HG02870 (cell line): ENCODE measurements around the gene LRP1B.

Source experiments
- ATAC-seq: cut with Tn5 transposase; IDR thresholded peaks from one replicate; pipeline ENCODE4 v1.9.1; 2021; ENCODE audit warnings: mild to moderate bottlenecking, moderate library complexity; ENCODE audit not compliant: unreplicated experiment

LRP1B gene

DNA sequence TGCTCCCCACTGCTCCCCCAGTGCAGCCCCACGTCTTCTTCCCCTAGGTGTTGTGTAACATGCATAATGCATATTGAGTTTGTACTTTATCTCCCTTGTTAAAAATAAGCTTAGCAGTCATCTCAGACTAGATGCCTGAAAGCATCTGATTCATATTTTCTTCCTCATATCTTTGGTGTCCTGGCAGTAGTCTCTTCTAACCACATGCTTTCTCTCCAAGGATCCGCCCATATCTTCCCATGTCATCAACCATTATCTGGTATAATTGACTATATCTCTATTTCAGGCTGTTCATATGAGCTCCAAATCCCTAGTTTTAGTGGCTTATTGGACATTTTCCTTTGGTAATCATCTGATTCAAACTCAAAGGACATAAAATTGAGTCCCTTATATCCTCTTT is 426.3 kb downstream of the LRP1B start:
- no peak for ATAC-seq

DNA sequence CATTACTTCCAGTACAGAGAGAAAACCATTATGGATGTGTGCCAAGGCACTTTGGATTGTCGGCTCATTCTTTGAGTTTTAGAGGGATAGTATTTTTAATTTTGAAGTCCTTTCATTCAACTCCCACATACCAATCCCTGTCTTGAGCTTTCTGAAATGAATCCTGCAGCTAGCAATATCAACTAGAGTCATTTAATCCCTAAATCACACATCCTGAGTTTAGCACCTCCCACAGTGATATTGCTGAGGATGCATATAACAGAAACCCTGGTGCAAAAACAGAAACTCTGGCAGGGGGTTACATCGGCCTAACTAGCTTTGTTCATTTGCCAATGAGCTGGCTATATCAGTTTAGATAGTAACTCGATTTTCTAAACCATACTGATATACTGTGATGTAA is 427.3 kb downstream of the LRP1B start:
- ATAC-seq, result no peak

DNA sequence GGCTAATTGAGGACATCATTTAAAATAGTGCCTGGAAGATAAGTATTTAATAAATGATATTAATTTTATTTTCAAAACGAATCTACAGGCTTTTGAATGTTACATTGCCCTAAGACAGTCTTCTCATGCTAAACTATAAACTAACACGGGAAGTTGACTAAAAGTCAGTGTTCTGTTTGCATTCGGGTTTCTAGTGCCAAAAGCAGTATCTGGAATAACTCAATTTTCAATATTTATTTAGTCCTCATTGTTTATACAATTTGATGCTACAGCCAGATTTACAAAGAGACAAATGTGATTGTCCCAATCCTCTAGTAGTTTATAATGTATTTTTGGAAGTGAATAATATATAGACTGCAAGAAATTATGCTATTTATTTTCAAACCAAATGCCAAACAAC is 429.2 kb downstream of the LRP1B start:
- no peak for ATAC-seq

DNA sequence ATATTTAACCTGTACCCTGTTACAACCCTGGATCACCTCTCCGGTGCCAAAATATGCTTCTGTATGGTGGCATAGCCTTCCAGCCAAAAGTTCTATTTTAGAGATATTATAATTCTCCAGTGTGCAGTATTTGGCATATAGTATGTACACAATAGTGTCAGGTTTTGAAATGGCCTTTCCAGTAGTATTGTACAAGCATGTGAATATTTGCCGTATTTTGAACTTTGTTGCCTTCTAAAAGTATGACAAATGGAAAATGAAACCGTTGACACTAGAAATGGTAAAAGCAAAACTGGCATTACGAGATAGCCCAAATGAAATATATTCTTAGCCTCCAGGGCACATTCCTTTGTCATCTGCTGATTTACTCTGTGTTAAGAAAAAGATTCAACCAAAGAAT is 431.2 kb downstream of the LRP1B start:
- no peak for ATAC-seq

DNA sequence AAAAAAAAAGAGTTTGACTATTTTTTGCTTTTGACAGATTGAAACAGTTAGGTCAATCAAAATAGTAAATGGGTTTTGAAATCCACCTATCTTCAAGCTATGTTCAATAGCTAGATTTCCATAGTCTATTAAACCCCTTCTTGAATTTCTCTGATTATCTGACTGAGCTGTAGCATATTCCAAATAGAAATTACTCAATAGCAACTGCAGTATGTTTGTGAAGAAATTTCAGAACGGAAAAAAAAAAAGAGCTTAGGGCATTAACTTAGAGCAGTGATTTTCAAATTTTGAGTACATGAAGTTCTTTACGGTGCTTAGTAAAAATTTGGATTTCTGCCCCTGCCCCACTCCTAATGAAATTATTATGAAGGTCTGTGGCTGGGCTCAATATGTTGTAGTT is 432.3 kb downstream of the LRP1B start:
- ATAC-seq, result no peak

DNA sequence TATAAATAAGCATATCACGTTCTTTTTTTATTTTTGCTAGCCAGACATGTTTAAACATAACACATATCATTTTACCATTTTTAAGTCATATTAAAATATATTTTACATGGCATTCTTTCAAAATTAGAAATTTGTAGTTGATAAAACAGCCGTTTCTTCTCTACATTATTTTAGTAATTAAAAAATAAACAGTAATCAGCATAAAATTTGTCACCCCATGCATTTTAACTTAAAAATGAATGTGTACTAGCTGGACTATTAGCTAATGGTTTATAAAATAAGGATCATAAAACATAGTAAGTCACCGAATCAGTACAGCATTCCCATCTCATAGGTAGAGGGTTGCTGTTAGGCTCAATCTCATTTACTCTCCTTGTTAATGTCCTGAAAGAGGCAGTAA is 433.8 kb downstream of the LRP1B start:
- ATAC-seq, result no peak

DNA sequence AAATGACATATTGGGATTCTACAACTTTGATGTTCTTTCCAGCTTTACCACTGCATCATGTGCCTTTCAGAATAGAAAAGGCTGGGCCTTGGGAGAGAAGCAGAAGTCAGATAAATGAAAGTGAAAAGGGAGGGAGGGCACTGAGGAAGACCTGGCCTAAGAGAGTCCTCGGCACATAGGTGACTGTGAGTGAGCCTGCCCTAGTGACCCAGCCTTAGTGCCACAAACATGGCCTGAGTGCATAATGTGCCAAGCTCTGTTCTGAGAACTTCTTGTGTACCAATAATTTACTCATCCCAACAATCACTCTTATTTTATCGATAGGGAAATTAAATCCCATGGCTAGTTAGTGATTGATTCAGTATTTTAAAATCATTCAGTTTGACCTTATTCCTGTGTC is 436.6 kb downstream of the LRP1B start:
- no peak for ATAC-seq

DNA sequence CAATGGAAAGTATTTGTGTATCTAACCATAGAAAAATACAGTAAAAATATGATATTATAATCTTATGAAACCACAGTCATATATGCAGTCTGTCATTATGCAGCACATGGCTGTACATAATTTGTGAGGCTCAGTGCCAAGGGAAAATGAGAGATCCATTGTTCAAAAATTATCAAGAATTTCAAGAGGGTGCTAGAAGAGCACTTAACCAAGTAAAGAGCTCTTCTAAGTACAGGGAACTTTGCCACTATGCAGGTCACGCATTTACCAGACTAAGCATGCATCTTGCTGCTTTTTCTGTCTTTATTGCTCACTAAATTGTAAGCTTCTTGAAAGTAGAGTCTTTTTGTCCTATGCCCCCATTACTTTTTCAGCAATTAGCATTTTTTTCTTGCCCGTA is 438.0 kb downstream of the LRP1B start:
- ATAC-seq, result no peak

DNA sequence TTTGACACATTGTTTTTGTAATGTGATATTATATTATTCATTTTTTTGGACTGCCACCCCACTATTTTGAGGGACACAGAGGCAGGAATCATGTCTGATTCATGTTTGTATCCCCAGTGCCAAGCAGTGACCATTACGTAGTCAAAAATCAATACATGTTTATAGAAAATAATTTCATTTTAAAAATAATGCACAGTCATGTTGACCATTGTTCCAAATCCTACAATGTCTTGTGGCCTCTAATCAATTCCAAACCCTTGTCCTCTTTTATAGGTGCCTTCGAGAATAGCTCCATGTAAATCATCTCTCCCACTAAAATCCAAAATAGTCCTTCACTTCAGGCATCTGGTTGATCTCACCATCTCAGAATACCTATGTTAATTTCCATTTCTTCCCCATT is 454.7 kb downstream of the LRP1B start:
- no peak for ATAC-seq

DNA sequence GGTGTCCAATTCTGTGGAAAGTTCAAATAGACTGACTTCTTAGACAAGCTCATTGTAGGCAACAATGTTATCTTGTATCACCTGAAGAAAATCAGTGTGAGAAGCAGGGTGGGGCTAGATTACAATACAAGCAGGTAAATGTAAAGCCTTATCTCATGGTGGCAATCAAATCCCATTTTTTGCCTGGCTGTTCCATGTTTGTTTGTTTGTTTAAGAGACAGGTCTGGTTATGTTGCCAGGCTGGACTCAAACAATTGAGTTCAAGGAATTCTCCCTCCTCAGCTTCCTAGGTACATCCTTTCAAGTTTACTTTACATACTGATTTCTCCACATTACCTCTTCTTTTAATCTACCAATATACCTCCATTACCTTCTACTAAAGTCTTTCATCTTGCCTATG is 464.6 kb downstream of the LRP1B start:
- ATAC-seq, result no peak

DNA sequence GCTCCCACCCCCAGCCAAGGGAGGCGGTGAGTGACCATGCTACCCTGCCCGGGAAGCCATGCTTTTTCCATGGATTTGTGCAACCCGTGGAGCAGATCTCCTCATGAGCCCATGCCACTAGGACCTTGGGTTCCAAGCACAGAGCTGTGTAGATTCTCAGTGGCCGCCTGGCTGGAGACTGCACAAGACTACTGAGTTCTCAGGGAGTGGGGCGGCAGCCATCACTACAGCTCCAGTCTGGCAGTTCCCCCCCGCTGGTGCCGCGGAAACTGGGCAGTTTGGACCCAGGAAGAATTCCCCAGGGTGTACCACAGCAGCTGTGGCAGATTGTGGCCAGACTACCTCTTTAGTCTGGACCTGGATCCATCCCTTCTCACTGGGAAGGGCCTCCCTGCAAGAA is 470.6 kb downstream of the LRP1B start:
- ATAC-seq, result no peak

DNA sequence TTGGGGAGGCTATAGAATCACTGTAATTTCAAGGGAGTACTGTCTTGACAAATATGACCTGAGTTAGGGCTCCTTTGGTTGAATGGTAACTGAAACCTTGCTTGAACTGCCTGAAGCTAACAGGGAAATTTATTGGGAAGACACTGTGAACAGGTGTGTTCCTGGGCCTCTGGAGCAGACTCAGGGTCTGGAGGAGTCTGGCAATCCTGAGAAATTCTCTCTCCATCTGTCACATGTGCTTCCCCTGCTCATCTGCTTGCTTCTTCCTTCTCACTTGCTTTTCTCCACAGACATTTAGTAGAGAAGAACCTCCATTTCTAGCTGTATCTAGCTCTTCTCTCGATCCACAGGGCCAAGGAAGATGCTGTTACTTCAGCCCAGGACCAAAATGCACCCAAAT is 476.5 kb downstream of the LRP1B start:
- ATAC-seq, result no peak

DNA sequence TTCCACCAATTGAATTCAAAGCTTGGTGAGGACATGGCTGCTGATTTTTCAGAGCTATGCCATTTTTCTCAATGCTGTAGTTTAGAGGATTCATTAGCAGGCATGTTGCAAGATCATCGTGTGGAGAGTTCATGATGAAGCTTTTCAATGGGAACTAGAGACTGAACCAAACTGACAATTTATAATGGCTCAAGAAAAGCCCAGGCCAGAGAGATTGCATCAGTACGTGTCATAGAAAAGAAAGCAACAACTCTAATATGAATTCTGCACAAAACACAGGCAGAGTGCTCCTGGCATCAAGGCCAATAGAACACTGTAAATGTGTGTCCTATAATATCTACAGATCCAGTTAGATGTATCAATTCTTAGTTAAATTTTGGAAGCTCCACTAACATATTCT is 477.6 kb downstream of the LRP1B start:
- ATAC-seq, result no peak

DNA sequence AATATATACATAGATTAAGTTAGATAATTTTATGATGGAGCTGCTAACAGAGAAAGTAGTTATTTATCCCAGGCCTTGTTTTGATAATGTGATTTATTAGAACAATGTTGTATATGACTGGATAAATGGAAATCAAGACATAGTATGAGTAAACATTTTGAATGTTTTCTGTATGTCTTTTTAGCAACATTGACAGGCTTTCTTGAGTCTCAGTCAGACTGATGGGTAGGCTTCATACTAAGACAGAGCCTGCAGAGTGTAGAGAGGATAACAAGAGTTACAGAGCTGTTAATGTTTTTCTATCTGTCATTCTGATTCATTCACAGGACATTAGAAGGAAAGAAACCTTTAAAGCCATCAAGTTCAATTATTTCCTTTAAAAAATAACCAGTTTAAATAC is 478.5 kb downstream of the LRP1B start:
- no peak for ATAC-seq

DNA sequence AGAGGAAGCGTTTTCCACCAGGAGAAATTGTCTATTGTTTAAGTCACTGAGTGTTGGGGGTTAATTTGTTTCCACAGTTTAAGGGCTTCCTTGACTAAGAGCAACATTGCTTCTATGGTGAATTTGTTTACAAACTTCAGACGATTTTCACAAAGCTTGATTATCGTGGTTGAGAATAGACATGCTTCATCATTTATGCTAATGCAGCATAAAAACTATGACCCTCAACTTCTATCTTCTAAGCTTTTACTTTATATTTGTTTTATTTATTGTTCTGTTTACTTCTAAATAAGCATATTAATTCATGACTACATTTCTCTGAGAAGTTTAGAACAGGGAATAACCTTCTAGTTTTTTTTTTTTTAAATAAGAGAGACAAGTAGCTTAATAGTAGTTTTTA is 483.5 kb downstream of the LRP1B start:
- no peak for ATAC-seq

DNA sequence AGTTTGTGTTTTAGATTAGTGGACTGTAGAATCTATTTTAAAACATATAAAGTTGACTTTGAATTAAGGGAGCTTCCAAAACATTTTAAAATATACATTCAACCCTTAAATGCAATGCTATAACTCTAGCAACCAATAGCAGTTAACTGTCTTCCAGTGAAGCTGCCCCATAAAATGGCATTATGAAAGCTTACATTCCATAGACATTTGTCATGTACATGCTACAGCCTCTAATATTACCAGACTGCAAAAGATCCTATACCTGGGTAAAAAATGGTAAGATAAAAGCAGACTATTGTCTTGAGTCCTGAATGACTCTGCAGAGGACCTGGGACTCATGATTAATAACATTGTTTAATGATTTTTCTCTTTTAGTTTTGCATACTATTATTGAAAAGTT is 489.4 kb downstream of the LRP1B start:
- ATAC-seq, result no peak

DNA sequence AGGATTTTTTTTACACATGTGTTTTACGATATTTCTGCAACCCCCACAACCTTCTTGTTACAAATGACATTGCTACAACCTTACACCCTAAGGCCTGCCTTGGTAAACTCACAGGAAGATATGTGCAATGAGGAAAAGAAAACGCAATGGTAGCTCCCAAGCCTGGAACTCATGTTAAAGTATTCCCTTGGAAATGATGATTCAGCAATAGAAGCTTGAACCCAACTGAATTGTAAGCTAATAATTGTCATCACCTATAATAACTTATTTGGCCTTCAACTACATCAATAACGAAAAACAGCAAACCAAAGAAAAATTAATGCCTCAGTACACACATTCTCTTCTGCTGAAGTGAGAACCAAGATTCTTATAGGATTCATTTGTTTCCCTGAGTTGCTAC is 491.0 kb downstream of the LRP1B start:
- ATAC-seq, result no peak

DNA sequence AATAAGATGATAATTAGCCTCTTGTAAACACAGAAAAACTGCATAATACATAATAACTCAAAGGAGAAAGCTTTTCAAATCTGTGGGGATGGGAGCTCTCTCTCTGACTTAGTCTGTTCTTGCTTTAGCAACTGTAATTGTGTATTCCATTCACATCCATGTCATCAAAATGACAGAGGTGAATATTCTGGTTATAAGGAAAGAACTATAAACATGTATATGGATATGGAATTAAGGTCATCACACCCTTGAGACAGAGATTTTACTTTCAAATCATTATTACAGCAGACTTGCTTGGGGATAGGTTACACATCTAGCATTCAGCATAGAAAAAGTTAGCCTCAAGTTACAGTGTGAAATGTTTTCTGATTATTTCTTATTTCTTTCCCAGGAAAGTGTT is 497.7 kb downstream of the LRP1B start:
- ATAC-seq, result no peak

DNA sequence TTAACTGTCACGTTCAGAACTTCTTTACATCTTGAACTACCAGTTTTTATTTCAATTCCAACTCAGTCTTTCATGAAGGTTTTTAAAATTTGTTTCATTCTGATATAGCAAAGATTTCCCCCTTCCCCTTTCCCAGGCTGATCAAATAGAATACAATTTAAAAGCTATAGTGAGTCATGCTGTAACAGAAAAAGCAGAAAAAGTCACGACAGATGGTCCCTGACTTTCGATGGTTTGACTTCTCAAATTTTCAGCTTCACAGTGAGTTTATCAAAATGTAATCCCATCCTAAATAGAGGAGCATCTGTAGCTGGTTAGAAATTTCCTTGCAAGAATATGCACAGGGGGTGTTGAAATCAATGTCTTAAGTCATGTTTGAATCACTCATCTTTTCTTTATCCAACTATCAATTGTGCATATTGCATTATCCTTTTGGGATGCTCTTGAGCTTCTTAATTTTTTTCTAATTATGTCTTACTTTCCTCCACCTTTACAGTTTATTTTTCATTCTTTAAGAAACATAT is 500.3 kb downstream of the LRP1B start:
- ATAC-seq, result no peak

DNA sequence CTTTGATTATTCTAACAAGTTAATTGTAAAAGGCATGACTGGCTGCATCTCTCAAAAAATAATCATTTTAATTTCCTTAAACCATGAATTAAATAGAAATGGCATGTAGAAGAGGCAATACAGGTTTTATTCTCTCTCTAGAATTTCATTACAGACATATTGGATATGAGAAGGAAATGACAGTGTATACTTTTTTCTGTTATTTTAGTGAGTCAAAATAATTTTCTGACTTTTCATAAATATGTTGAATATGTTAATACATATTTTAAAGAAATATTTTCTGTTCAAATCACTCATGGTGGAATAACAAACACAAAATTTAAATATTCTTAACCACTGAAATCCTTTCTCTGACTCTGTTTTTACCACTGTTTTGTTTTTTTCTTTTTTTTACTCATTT is 510.4 kb downstream of the LRP1B start:
- ATAC-seq, result no peak

DNA sequence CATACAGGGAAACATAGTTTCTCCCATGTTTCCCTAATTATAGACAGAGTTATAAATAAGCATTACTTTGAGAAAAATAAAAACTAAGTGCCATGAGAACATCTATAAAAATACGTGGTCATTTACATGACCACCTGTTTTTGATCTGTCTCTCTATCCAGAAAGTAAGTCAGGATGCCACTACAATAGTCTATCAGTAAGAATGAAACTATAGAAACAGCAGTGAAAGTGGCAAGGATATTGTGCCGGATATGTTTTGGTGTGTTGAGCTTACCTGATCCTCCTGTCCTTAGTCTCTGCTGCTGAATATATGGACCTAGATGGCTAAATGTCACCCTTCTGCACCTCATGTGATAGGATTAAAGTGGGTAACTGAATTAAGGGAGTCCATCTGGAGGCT is 512.4 kb downstream of the LRP1B start:
- no peak for ATAC-seq

DNA sequence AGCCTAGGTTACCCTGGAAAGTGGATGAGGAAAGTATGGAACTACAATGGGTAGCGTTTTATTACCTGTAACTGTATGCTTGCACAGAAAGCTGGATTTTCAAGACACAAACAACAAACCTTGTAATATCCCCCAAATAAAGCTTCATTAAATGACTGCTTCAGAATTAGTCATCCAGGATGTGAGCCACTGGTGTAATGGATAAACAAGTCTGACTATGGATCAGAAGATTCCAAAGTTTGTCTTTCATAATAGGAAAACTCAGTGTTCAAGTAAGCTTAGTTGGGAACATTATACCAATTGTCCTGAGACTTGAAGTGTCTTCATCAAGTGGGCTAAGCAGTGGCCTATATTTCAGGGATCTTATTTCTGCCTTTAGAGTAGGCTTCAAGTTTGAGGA is 518.8 kb downstream of the LRP1B start:
- ATAC-seq, result no peak

DNA sequence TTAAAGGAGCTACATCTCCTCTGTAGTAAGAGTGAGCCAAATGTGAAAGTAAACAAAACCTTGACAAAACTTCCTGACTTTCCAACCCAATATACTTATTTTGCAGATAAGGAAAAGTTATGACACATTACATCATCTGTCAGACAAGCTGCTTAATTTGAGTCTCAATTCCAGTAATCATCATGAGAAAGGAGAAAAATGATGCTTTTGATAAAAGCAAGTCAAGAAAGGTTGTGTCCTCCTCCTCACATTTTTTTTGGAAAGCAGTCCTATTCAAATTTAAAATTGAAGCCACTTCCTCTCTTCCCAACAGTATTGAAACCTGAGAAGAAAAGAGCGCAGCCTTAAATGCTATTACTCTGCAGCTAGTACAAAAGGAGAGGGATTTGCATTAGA is 519.6 kb downstream of the LRP1B start:
- ATAC-seq, result no peak
